SHP77 (cell line): ENCODE data around the gene ATXN2L.
"Not testable (repeated sequence)": the region's sequence is repeated elsewhere in the genome, so short reads cannot be mapped to it uniquely, and the experiment has no call there.

Source experiments
- DNase-seq, 2 experiments: peaks; one replicate each; lab custom pipeline; 2025; lab: John Stamatoyannopoulos, UW

The ATXN2L gene

DNA sequence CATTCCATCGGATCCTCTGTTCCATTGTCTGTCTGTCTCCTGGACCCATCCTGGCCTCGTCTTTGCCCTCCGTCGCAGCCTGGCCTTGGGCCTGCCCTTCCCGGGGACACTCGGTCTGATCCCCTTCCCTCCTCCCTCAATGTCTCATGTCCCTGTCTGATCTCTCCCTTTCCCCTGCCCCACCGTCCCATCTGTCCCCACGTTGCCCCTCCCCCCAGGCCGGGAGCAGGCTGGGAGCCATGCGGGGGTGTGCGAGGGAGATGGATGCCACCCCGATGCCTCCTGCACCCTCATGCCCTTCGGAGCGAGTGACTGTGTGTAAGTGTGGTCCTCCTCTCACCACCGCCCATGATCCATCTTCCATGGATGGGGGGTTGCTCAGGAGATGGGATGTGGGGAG, 50.2 kb downstream of the ATXN2L start:
- DNase-seq, result no peak

DNA sequence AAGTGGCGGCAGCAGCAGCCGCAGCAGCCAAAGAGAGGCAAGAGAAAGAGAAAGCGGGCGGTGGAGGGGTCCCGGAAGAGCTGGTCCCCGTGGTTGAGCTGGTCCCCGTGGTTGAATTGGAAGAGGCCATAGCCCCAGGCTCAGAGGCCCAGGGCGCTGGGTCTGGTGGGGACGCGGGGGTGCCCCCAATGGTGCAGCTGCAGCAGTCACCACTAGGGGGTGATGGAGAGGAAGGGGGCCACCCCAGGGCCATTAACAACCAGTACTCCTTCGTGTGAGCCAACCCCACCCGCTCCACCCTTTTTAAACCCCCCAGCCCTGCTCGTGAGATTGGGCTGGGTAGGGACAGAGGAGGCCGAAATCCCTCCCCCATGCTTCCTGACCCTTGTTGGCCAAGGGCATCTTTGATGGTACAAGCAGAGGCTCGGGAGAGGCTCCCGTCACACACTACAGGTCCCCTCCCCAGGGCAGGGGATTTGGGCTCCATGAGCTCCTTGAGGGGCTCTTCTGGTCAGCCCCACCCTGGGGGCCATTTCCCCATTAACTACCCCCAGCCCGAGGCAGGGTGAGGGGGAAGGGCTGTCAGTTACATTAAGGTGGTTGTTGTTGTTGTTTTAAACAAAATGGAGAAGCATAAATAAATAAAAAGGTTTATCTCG, 50.9 kb downstream of the ATXN2L start:
- no peak for DNase-seq

DNA sequence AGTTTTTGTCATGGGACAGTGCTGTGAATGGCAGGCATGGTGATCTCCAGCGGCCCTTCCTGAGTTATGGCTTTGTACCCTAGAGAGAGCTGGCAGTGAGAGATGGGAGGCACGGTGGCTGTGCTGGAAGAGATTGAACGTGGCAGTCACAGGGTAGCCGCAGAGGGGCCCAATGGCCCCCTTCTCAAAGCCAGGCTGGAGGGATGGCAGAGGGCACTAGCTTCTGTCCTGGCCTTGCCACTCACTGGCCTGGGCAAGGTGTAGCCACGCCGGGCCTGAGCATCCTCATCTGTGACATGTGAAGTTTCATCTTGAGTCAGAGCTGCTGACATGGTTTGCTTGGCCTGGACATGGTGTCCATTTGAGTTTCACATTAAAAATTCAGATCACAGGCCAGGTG, 51.6 kb downstream of the ATXN2L start:
- DNase-seq, result no peak

DNA sequence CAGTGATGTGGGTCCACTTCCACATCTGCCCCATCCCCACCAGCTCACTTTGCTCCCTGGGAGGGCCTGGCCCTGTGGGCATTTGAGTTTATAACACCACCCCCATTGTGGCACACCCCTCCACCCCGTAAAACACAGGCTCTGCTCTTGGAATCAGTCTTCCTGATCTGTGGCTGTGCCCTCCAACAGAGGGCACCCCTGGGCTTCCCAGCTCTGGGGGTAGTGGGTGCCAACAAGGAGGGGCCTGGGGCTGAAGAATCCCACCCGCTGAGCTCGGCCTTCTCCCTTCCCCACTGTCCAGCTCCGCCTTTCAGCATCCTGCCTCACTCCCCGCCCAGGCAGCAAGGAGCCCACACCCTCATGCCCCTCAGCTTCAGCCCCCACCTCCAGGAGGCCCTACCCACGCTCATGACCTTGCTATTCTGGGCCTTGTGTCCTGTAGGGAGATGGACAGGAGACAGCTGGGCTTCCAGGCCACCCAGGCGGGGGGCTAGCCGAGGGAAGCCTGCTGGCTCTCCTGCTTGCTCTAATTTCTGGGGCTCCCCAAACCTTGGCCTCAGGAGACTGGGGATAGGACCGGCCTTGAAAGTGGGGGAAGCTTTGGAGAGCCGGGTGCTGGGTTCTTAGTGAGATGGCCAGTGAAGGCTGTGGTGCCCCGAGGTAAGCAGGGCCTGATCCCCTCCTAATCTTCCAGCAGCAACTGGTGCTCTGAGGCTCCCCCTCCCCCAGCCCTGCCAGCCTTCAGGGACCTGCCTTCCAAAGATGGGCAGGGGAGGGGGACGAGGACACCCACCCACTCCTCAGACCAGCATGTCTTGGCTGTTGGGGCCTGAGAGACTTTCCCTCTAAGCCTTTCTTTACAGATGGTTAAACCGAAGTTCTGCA, 52.6 kb downstream of the ATXN2L start:
- DNase-seq, result no peak

DNA sequence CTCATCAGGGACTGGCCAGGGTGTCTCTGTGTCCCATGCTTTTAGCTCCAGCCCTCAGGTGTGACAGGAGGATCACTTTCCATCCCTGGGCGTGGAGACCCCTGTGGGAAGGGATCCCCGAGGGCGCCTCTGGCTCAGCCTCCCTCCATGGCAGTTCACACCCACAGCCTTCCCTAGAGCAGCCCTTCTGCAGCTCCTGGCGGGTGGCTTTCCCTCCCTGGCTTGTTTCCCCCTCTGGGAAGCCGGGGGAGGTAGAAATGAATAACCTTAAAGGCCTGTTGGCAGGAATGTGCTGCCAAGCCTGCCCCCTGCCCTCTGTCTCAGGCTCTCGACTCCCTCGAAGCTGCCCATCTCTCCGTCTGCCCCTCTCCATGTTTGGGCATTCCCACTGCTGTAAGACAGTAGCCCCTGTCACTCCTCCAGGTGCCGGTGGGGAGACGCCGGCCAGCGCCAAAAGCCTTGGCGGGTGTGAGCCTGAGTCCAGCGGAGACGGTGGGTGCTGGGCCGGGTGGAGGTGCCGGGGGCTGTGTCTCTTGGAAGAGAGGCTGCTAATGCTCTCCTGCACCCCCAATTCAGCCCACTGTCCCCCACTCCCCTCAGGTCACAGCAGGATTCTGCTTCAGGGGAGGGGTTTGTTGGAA, 53.3 kb downstream of the ATXN2L start:
- DNase-seq, result no peak

DNA sequence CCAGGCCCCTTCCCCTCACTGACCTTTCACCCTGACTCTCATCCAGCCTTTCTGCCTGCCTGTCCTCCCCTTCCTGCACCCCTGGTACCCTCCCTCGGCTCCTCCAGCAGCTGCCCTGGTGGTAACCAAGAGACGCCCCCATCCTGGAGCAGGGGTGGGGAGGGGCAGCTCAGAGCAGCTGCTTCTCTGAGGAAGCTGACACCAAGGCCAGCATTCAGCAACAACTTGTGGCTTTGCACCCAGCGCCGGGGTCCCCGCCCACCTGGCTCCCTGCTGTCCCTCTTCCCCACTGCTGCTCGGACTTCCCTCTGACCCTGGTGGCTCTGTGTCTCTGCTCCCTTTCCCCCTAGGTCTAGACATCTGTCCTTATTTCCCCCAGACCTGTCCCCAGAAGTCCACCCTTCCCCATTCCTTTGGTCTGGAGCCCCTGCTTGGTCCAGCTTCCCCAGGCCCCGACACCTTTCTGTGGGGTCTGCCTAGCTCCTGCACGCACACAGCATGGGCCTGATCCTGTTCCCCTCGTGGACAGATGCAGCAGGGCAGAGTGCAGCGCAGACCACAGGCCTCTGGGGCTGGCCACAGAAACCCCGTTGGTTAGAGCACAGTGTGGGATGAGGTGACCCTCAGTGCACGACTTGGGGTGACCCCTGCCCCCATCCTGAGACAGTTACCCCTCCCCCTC, 54.3 kb downstream of the ATXN2L start:
- DNase-seq, result no peak

DNA sequence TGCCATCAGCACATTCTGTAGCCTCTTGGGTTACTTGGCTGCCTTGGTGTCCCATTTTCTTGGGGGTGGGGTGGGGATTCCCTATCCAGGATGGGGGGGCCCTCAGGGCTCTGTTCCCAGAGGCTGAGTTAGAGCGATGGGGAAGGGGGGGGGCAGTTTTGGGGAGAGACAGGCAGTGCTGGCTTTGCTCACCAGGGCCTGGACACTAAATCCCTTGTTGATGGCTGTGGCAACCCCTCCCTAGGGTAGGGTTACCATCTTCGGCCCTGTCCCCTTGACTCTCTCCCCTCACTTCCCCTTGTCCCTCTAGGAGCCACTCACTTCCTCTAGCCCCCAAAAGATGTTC, 54.8 kb downstream of the ATXN2L start:
- no peak for DNase-seq

DNA sequence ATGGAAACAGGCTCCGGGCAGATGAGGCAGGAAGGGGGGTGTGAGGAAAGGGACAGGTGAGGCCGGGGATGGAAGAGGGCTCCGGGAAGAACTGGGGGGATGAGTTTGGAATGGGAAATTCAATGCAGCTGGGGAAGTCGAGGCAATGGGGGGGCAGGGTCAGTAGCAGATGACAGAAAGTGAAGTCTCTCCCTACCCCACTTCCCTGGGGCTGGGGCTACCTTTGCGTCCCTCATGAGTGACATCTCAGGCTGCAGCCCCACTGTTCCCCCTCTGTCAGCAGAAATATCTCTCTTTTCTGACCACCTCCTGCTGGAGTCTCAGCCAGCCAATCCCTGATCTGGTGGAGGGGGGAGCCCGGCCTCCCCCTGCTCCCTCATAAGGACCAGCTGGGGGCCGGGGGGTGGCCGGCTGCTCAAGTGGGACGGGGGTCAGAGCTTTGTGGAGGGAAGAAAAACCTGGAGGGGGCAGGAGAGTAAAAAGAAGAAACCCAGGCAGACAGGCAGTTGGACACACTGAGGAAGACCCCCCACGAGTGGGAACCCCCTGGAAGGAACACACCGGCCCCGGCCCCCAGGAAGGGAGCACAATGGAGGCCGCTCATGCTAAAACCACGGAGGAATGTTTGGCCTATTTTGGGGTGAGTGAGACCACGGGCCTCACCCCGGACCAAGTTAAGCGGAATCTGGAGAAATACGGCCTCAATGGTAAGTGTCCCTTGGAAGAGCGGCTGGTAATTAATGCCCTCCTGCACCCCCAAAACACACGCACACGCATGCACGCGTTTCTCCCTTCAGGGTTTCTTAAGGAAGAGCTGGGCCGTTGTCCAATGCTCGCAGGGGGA, 55.5 kb downstream of the ATXN2L start, which contains the start of gene ATP2A1:
Gene ATP2A1 (plus strand): TSS at position 406 of the 844 bp plus-strand sequence. CDS start 184 bp downstream, at position 590.
- DNase-seq, result no peak

DNA sequence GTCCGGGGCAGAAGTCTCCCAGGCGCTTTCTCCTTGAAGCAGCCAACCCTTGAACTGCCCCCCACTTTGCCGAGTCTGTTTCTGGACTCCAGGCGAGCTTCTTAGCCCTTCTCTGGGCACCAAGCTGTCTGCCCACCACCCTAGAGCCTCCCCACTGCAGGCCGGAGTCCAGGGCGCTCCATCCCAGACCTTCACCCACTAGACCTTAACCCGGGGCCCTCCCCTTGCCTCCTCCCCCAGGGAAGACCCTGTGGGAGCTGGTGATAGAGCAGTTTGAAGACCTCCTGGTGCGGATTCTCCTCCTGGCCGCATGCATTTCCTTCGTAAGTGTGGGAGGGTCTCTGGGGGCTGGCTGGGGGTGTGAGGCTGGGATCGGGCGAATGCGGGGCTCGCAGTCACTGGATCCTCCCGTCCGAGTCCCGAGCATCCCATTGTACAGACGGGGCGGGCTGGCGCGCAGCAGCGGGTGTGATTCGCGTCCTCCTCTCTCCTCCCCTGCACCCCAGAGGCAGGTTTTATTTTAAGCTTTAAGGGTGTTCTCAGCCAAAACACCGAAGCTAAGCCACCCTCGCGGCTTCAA, 56.6 kb downstream of the ATXN2L start:
- no peak for DNase-seq

DNA sequence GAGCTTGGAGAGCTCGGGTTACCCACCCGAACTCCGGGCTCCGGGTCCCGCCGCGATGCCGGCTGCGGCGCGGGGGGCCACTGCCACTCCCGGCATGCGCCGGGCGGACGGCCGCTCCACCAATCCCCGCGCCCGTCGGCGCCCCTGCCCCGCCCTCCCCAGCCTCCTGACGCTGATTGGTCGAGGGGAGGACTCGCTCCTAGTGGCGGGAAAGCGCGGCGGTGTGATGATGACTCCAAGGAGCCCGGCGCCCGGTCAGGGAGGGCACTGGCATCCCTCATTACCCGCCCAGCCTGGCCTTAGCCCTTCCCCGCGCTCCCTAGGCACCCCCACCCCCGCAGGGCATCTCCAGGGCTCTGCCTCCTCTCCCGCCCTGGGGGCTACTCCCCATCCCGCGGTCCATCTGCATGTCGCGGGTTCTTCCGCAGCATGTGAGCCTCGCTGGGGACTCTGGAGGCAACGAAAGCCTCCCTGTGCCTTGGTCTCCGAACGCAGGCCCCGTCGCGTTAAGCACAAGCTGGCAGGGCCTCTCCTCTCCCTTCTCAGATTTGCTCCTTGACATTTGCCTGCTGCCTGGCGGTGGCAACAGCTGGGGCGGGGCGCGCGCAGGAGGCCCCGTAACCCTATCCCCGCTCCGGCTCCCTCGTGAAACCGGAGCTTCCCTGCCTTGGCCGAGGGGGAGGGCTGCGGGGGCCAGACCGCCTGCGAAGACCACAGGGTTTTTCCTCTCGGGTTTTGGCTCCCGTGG, 57.2 kb downstream of the ATXN2L start:
- DNase-seq, result peak; percentile 84 to 85

DNA sequence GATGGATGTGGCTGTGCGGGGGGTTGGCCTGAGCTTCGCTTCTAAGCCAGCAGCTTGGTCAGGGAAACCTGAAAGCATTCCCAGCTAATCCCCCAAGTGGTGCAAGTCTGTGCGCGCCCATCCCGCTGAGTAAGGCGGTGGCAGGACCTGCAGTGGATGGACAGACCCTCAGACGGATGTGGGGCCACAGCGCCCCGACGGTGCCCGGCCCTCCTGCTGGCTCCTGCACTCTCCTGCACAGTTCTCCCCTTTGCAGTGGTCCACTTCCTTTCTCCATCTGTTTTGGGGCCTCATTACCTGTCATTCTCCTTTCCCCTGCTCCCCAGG, 57.8 kb downstream of the ATXN2L start:
- DNase-seq, result no peak

DNA sequence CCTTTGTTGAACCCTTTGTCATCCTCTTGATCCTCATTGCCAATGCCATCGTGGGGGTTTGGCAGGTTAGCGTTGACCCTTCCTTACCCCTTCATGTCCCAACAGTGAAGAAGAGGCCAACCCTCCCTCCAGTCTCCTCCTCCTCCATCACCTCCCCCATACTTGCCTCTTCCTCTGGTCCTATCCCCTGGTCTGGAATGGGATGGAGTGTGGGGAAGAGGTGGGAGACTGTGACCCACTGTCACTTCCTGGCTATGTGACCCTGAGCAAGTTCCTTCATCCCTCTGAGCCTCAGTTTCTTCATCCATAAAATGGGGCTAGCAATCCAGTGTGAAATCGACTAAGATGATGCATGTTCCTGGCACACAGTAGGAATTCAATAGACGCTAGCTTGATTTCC, 58.2 kb downstream of the ATXN2L start:
- DNase-seq, result no peak

DNA sequence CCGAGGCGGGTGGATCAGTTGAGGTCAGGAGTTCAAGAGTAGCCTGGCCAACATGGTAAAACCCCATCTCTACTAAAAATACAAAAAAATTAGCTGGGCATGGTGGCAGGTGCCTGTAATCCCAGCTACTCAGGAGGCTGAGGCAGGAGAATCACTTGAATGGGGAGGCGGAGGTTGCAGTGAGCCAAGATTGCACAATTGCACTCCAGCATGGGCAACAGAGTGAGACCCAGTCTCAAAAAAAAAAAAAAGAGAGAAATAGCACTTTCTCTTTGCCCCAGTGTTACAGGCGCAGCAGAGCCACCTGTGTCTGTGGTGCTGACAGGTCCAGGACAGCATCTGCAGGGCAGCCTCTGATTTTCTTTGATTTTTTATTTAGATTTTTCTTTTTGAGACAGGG, 58.8 kb downstream of the ATXN2L start:
- not testable (repeated sequence) for DNase-seq

DNA sequence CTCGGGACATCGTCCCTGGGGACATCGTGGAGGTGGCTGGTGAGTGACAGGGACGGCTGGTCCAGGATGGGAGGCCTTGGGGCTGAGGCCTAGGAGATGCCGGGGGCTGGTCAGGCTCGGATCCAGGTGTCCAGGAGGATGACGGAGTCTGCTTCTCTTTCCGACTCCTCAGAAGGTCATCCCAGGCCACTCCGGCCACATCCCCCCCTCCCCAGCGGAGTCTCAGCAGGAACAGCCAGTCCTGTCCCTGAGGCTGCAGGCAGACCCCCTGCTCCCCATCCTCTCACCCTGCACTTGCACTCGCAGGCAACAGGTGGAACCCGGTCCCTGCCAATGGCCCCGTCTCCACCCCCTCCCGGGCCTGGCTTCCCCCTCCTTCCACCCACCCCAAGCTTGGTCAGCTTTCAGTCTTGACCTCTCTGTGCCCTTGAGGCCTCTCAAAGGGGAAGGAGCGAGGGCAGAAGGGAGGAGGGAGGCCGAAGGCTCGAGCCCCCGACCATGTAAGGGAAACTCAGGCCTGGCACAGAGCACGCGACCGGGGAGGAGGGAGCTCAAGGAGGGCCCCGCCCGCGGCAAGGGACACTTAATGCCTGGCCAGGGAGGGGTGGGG, 59.9 kb downstream of the ATXN2L start:
- no peak for DNase-seq

DNA sequence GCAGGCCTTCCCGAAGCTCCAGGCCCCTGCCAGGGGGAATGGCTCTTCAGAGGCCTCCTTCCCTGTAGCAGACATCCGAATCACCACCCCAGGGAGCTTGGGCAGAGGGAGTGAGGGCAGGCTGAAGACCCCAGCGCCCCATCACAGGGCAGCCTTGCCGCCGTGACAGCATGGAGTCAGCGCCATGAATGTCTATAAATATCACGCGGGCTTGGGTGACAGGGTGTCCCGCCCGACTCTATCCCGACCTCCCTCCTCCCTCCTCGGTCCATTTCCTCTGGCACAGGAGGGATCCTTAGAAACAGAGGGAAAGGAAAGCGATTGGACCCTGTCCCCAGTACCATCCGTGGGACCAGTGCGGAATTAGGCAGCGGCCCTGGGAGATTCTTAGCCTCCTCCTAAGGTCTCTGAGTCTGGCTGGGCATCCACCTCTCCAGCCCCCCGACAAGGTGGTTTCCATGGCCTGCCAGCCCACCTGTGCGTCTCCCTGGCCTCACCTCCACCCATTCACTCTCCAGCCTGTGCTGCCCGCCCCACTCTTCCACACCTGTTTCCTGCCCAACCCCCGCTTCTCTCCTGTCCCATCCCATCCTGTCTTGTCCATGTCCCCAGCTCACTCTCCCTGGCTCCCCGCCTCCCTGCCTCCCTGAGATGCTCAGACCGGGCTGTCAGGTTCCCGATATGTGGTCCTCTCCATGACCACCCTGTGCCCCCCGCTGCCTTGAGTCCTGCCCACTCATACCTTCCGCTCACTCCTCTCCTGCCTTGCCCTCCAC, 60.6 kb downstream of the ATXN2L start:
- DNase-seq, result no peak

DNA sequence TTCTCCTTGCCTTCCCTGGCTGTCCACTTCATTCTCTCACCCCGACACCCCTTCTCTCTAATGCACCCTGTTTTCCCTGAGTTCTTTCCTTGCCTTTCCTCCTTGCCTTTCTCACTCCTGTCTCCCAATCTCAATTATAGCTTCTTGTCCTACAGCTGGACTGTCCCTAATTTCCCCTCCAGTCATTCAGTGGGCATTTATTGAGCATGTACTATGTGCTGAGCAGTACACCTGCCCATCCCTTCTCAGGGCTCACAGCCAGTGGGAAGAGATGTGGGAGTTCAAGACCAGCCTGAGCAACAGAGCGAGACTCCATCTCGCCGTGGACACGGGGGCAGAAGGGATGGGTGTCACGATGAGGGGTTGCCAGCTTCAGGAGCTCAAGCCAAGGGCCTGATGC, 61.2 kb downstream of the ATXN2L start:
- DNase-seq, result no peak
